ENCODE data around the gene TGFA. TPM values are rescaled to one million over a fixed set of nuclear protein-coding genes. Genes with fewer than 3 reads are reported as not detected.

TGFA gene
- total RNA-seq, 2 experiments from 2014 or later = not detected

DNA sequence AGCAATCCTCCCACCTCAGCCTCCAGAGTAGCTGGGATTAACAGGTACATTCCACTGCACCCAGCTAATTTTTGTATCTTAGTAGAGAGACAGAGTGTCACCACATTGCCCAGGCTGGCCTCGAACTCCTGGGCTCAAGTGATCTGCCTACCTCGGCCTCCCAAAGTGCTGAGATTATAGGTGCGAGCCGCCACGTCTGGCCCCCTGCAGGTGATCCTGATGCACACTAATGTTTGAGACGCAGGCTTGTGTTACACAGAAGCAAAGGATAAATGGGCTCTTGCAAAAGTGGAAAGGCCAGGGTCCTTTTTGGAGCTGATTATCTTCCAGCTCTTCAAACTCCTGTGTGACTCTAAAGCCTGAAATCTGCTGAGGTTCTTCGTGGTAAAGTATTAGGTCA, 84.2 kb downstream of the TGFA start:
- DNase-seq (ENCODE audit: low spot score) = no peak
- Histone ChIP-seq H3K27ac (ENCODE audit: low read depth, low read length, poor library complexity, severe bottlenecking) (no peak overlapping the region), H3K4me3 (ENCODE audit: low read depth, low read length, poor library complexity, severe bottlenecking) (no peak overlapping the region), H3K4me1 (ENCODE audit: insufficient read depth, low read length, poor library complexity, severe bottlenecking) (no peaks in the 10 kb centered on the region), H3K4me2 (ENCODE audit: low read length) (no peak overlapping the region), H3K9me3 (ENCODE audit: low read length) (no peaks in the 10 kb centered on the region), H3K79me2 (ENCODE audit: insufficient read depth, low read depth, low read length) (no peaks in the 10 kb centered on the region), H4K20me1 (ENCODE audit: insufficient read depth, low read length) (no peaks in the 10 kb centered on the region), H3K36me3 (ENCODE audit: insufficient read depth, low read length) (no peaks in the 10 kb centered on the region), H2AFZ (ENCODE audit: low read length) (no peak overlapping the region), H3K9me2 (ENCODE audit: insufficient read depth, low read length) (no peaks in the 10 kb centered on the region)
- ChIA-PET POLR2A (interaction anchor here (0.6 kb wide), 1 partner anchor 1166 kb away, joined by 7 read pairs; no protein-coding TSS in a partner anchor), CTCF (ENCODE audit: unreplicated experiment) (no interaction called here)
- TF ChIP-seq, protein P1, sequence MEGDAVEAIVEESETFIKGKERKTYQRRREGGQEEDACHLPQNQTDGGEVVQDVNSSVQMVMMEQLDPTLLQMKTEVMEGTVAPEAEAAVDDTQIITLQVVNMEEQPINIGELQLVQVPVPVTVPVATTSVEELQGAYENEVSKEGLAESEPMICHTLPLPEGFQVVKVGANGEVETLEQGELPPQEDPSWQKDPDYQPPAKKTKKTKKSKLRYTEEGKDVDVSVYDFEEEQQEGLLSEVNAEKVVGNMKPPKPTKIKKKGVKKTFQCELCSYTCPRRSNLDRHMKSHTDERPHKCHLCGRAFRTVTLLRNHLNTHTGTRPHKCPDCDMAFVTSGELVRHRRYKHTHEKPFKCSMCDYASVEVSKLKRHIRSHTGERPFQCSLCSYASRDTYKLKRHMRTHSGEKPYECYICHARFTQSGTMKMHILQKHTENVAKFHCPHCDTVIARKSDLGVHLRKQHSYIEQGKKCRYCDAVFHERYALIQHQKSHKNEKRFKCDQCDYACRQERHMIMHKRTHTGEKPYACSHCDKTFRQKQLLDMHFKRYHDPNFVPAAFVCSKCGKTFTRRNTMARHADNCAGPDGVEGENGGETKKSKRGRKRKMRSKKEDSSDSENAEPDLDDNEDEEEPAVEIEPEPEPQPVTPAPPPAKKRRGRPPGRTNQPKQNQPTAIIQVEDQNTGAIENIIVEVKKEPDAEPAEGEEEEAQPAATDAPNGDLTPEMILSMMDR (conservative IDR thresholded peaks at IDR 0.05; ENCODE audit: low read length) = no peak
- TF ChIP-seq EZH2phosphoT487 (IDR thresholded peaks at IDR 0.05; ENCODE audit: borderline replicate concordance, low read depth, low read length) = no peak
- no TSS peak for BruUV-seq (replicated peaks)
- intact Hi-C loops (cut with micrococcal nuclease; ENCODE audit: unreplicated experiment) = no loop called here

- POLR2A ChIA-PET = no interaction called here
- Histone ChIP-seq H3K79me2 (ENCODE audit: insufficient read depth, low read depth, low read length) (no peaks in the 10 kb centered on the region), H4K20me1 (ENCODE audit: insufficient read depth, low read length) (no peaks in the 10 kb centered on the region), H3K27ac (ENCODE audit: low read depth, low read length, poor library complexity, severe bottlenecking) (no peak overlapping the region), H3K9me3 (ENCODE audit: low read length) (no peaks in the 10 kb centered on the region), H3K9me2 (ENCODE audit: insufficient read depth, low read length) (no peaks in the 10 kb centered on the region), H3K4me2 (ENCODE audit: low read length) (no peak overlapping the region), H3K4me3 (ENCODE audit: low read depth, low read length, poor library complexity, severe bottlenecking) (no peak overlapping the region), H2AFZ (ENCODE audit: low read length) (no peak overlapping the region), H3K36me3 (ENCODE audit: insufficient read depth, low read length) (no peaks in the 10 kb centered on the region), H3K4me1 (ENCODE audit: insufficient read depth, low read length, poor library complexity, severe bottlenecking) (no peaks in the 10 kb centered on the region)
- no TSS peak for BruUV-seq (replicated peaks)
- intact Hi-C loops (cut with micrococcal nuclease; ENCODE audit: unreplicated experiment) = no loop called here
- DNase-seq (ENCODE audit: low spot score) = no peak
- CTCF ChIA-PET (ENCODE audit: unreplicated experiment) = no interaction called here
- TF ChIP-seq, protein P1 (conservative IDR thresholded peaks at IDR 0.05; ENCODE audit: low read length) = no peak
- no peak for TF ChIP-seq EZH2phosphoT487 (IDR thresholded peaks at IDR 0.05; ENCODE audit: borderline replicate concordance, low read depth, low read length)
These were observed 84.7 kb downstream of the TGFA start for GRCh38 chr2:70468878-70469277.

DNA sequence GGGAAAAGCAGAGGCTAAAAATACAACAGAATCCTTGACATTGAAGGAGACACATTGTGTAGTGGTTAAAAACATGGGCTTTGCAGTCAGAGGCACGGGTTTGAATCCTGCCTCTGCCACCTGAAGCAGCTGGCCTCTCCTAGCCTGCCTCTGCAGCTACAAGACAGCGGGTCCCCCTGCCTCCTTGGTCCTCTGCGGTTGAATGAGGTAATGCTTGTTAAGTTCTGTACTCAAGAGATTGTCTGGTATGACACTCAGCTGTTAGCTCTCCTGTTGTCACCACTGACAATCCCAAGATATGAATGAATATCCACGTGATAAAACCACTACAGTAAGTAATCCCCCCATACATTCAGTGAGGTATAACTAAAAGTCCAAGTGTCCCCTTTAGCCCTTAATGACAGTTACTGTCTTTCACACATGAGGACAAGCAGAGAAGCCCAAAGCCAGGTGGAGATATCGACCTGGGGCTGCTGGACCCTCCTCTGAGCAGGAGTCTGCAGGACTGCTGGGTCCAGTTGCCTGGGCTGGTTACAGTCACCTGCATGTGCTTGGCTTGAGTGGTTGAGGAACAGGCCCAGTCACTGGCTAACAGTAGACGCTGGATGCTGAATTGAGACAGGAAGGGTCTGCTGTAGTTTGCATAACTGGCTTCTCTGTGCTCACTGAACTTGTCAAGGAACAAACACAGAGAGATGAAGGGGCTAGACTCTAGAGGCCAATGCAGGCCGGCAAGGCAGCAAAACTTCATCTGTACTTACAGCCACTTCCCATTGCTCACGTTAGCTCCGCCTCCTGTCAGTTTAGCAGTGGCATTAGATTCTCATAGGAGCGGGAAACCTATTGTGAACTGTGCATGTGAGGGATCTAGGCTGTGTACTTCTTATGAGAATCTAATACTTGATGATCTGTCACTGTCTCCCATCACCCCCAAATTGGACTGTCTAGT, 85.5 kb downstream of the TGFA start:
- H3K9me3 ChIP-seq (ENCODE audit: low read length) = no peaks in the 10 kb centered on the region
- H3K9me2 ChIP-seq (ENCODE audit: insufficient read depth, low read length) = no peaks in the 10 kb centered on the region
- TF ChIP-seq EZH2phosphoT487 (IDR thresholded peaks at IDR 0.05; ENCODE audit: borderline replicate concordance, low read depth, low read length) = no peak
- TF ChIP-seq, protein P1 (conservative IDR thresholded peaks at IDR 0.05; ENCODE audit: low read length) = no peak
- POLR2A ChIA-PET = interaction anchor here (0.6 kb wide), 1 partner anchor 176 kb away, joined by 3 read pairs; no protein-coding TSS in a partner anchor
- no peaks in the 10 kb centered on the region for H3K79me2 ChIP-seq (ENCODE audit: insufficient read depth, low read depth, low read length)
- no TSS peak for BruUV-seq (replicated peaks)
- no peak for DNase-seq (ENCODE audit: low spot score)
- H3K36me3 ChIP-seq (ENCODE audit: insufficient read depth, low read length) = no peaks in the 10 kb centered on the region
- intact Hi-C loops (cut with micrococcal nuclease; ENCODE audit: unreplicated experiment) = no loop called here
- H3K27ac ChIP-seq (ENCODE audit: low read depth, low read length, poor library complexity, severe bottlenecking) = no peak overlapping the region
- H3K4me1 ChIP-seq (ENCODE audit: insufficient read depth, low read length, poor library complexity, severe bottlenecking) = no peaks in the 10 kb centered on the region
- H3K4me2 ChIP-seq (ENCODE audit: low read length) = no peak overlapping the region
- H2AFZ ChIP-seq (ENCODE audit: low read length) = no peak overlapping the region
- H4K20me1 ChIP-seq (ENCODE audit: insufficient read depth, low read length) = no peaks in the 10 kb centered on the region
- CTCF ChIA-PET (ENCODE audit: unreplicated experiment) = no interaction called here
- no peak overlapping the region for H3K4me3 ChIP-seq (ENCODE audit: low read depth, low read length, poor library complexity, severe bottlenecking)
